ENCODE measurements around the gene IL17C.

DNA sequence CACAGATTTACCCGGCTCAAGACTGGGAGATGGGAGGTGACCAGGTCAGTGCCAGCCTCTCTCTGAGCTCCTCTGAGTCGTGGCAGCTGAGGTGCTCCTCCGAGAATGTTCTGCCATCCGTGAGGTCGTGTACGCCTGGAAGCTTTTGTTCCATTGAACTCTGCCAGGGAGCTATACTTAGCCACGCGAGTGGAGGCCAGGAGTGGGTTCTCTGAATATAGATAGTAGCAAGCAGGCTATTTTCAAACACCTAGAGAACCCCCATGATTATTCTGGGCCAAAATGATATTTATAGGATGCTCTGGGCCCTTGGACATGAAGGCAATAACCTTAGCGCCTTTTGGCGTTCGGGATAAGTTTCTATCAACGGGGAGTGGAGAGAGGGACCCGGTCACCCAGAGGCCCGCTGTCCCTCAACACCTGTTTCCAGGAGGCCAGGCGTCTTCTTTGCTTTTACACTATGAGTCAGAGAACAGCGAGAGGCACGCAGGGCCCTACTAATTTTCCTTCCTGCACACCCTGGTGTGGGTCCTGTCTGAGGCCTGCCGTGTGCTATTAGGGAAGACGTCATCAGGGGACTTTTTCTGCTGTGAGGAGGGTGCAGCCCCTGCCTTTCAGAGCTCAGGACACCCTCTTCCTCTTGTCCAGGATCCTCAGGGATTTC is 35.5 kb downstream of the IL17C start:
- TF ChIP-seq, protein P1, sequence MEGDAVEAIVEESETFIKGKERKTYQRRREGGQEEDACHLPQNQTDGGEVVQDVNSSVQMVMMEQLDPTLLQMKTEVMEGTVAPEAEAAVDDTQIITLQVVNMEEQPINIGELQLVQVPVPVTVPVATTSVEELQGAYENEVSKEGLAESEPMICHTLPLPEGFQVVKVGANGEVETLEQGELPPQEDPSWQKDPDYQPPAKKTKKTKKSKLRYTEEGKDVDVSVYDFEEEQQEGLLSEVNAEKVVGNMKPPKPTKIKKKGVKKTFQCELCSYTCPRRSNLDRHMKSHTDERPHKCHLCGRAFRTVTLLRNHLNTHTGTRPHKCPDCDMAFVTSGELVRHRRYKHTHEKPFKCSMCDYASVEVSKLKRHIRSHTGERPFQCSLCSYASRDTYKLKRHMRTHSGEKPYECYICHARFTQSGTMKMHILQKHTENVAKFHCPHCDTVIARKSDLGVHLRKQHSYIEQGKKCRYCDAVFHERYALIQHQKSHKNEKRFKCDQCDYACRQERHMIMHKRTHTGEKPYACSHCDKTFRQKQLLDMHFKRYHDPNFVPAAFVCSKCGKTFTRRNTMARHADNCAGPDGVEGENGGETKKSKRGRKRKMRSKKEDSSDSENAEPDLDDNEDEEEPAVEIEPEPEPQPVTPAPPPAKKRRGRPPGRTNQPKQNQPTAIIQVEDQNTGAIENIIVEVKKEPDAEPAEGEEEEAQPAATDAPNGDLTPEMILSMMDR (IDR thresholded peaks at IDR 0.05), result no peak
- TF ChIP-seq POLR2A (IDR thresholded peaks at IDR 0.05), result no peak

Data from testis (tissue), 2 donors.